Middle frontal gyrus (tissue), 1 donor: ENCODE data around the gene ELF2.
"Not testable (repeated sequence)": the region's sequence is repeated elsewhere in the genome, so short reads cannot be mapped to it uniquely, and the experiment has no call there.

ENCODE experiments used
- DNase-seq: peaks from one replicate; pipeline ENCODE4 v3.0.0-alpha.2; 2015; ENCODE audit warnings: low spot score; ENCODE audit errors: extremely low spot score

The ELF2 gene

GRCh38 chr4:139024686-139025085 is 152.3 kb downstream of the ELF2 start:
- DNase-seq, result no peak

- DNase-seq, result no peak
Measured at GRCh38 chr4:139022835-139023234, 154.2 kb downstream of the ELF2 start.

- not testable (repeated sequence) for DNase-seq
Measured at GRCh38 chr4:139021071-139021470, 155.9 kb downstream of the ELF2 start.

GRCh38 chr4:139020384-139020783 is 156.6 kb downstream of the ELF2 start:
- no peak for DNase-seq

GRCh38 chr4:139018971-139019758 is 157.9 kb downstream of the ELF2 start:
- DNase-seq, result no peak

GRCh38 chr4:139018501-139018900 is 158.5 kb downstream of the ELF2 start:
- DNase-seq, result no peak

- no peak for DNase-seq
Measured at GRCh38 chr4:139017861-139018260, 159.2 kb downstream of the ELF2 start.

- no peak for DNase-seq
Measured at GRCh38 chr4:139015948-139016471, 161.0 kb downstream of the ELF2 start.

GRCh38 chr4:139015269-139015947 is 161.6 kb downstream of the ELF2 start, which contains the start of gene NOCT:
NOCT (plus strand) TSS chr4:139015781; CDS start chr4:139015982, 201 bp downstream.
- DNase-seq, result peak; percentile 51

- no peak for DNase-seq
Measured at GRCh38 chr4:139014371-139015268, 162.4 kb downstream of the ELF2 start.

- DNase-seq, result no peak
Measured at GRCh38 chr4:139011225-139011950, 165.6 kb downstream of the ELF2 start.

GRCh38 chr4:139009702-139010101 is 167.3 kb downstream of the ELF2 start:
- DNase-seq, result no peak

GRCh38 chr4:139008278-139008677 is 168.7 kb downstream of the ELF2 start:
- DNase-seq, result not testable (repeated sequence)

- no peak for DNase-seq
Measured at GRCh38 chr4:139007640-139008039, 169.4 kb downstream of the ELF2 start.
